IMR-90 (cell line): ENCODE data around the gene RNF130.

ENCODE experiments used
- CEBPB ChIP-seq: IDR thresholded peaks from 2 replicates; pipeline ENCODE4 v1.6.1; 2012; ENCODE audit warnings: low read depth, low read length, improper control_type of control experiment
- POLR2A ChIP-seq: IDR thresholded peaks from 2 replicates; pipeline ENCODE4 v1.6.1; 2012; ENCODE audit warnings: mild to moderate bottlenecking, low read depth, low read length
- RAD21 ChIP-seq: IDR thresholded peaks from 2 replicates; pipeline ENCODE4 v1.6.1; 2012; ENCODE audit warnings: low read length, improper control_type of control experiment
- SMC3 ChIP-seq: fragments of 150-350 bp; IDR thresholded peaks from 2 replicates; pipeline ENCODE4 v1.6.1; 2016; ENCODE audit warnings: low read depth, mild to moderate bottlenecking, antibody characterized with exemption, low read length, moderate library complexity
- TF ChIP-seq, protein P1 (sequence below): conservative IDR thresholded peaks from 2 replicates; pipeline ENCODE4 v1.5.1; 2012; ENCODE audit warnings: mild to moderate bottlenecking, low read depth, low read length, improper control_type of control experiment

- TF ChIP-seq SMC3 (no peak), RAD21 (no peak), POLR2A (no peak), CEBPB (no peak)
- TF ChIP-seq, protein P1, sequence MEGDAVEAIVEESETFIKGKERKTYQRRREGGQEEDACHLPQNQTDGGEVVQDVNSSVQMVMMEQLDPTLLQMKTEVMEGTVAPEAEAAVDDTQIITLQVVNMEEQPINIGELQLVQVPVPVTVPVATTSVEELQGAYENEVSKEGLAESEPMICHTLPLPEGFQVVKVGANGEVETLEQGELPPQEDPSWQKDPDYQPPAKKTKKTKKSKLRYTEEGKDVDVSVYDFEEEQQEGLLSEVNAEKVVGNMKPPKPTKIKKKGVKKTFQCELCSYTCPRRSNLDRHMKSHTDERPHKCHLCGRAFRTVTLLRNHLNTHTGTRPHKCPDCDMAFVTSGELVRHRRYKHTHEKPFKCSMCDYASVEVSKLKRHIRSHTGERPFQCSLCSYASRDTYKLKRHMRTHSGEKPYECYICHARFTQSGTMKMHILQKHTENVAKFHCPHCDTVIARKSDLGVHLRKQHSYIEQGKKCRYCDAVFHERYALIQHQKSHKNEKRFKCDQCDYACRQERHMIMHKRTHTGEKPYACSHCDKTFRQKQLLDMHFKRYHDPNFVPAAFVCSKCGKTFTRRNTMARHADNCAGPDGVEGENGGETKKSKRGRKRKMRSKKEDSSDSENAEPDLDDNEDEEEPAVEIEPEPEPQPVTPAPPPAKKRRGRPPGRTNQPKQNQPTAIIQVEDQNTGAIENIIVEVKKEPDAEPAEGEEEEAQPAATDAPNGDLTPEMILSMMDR = no peak
Measured at GRCh38 chr5:179916523-179916922, 155.0 kb downstream of the RNF130 start.
